Trophoblast cell (in vitro differentiated cells and primary cell): ENCODE measurements around the gene SPANXN3.

ENCODE experiments used
- DNase-seq, 2 donors: peaks; one replicate each; pipeline ENCODE4 v3.0.0-alpha.2; 2016
- H2AFZ ChIP-seq: 2 replicates; pipeline ENCODE4 v1.6.1; 2013; ENCODE audit warnings: low read length, moderate library complexity, mild to moderate bottlenecking; ENCODE audit not compliant: insufficient read depth, poor library complexity
- H2AK5ac ChIP-seq: 2 replicates; pipeline ENCODE4 v1.6.1; 2013; ENCODE audit warnings: mild to moderate bottlenecking, low read length
- H2BK120ac ChIP-seq: 2 replicates; pipeline ENCODE4 v1.6.1; 2013; ENCODE audit warnings: low read length, mild to moderate bottlenecking, moderate library complexity; ENCODE audit not compliant: insufficient read depth, poor library complexity
- H2BK12ac ChIP-seq: 2 replicates; pipeline ENCODE4 v1.6.1; 2013; ENCODE audit warnings: mild to moderate bottlenecking, low read length, moderate library complexity
- H2BK5ac ChIP-seq: 2 replicates; pipeline ENCODE4 v1.6.1; 2013; ENCODE audit warnings: low read length, low read depth, moderate library complexity, mild to moderate bottlenecking; ENCODE audit not compliant: poor library complexity
- H3K14ac ChIP-seq: 2 replicates; pipeline ENCODE4 v1.6.1; 2013; ENCODE audit warnings: mild to moderate bottlenecking, low read length
- H3K18ac ChIP-seq: 2 replicates; pipeline ENCODE4 v1.6.1; 2013; ENCODE audit warnings: mild to moderate bottlenecking, low read length
- H3K23ac ChIP-seq: 2 replicates; pipeline ENCODE4 v1.6.1; 2013; ENCODE audit warnings: low read length
- H3K27ac ChIP-seq: 2 replicates; pipeline ENCODE4 v1.5.1; 2013; ENCODE audit warnings: low read depth, mild to moderate bottlenecking, inconsistent platforms, low read length, moderate library complexity
- H3K27me3 ChIP-seq: 2 replicates; pipeline ENCODE4 v1.6.1; 2013; ENCODE audit warnings: inconsistent platforms, mild to moderate bottlenecking, low read length, moderate library complexity; ENCODE audit not compliant: insufficient read depth
- H3K36me3 ChIP-seq, 2 experiments: 1 replicate in 1 of 2; 2 replicates in 1 of 2; pipeline ENCODE4 v1.6.1; 2013; ENCODE audit warnings: low read length in 2 of 2, mild to moderate bottlenecking in 2 of 2, moderate library complexity in 1 of 2; ENCODE audit not compliant: insufficient read depth in 2 of 2, control insufficient read depth in 1 of 2
- H3K4ac ChIP-seq: 2 replicates; pipeline ENCODE4 v1.6.1; 2013; ENCODE audit warnings: low read depth, mild to moderate bottlenecking, low read length, moderate library complexity
- H3K4me1 ChIP-seq, 2 experiments: 1 replicate in 1 of 2; 2 replicates in 1 of 2; pipeline ENCODE4 v1.6.1; 2013; ENCODE audit warnings: low read length in 2 of 2, mild to moderate bottlenecking in 2 of 2, moderate library complexity in 1 of 2; ENCODE audit not compliant: insufficient read depth in 2 of 2, control insufficient read depth in 1 of 2
- H3K4me2 ChIP-seq: 2 replicates; pipeline ENCODE4 v1.6.1; 2013; ENCODE audit warnings: inconsistent platforms, mild to moderate bottlenecking, low read length, moderate library complexity
- H3K4me3 ChIP-seq: 2 replicates; pipeline ENCODE4 v1.5.1; 2013; ENCODE audit warnings: mild to moderate bottlenecking, low read depth, low read length, inconsistent platforms
- H3K79me1 ChIP-seq: one replicate; pipeline ENCODE4 v1.6.1; 2013; ENCODE audit warnings: low read length
- H3K79me2 ChIP-seq: 2 replicates; pipeline ENCODE4 v1.6.1; 2013; ENCODE audit warnings: low read length, mild to moderate bottlenecking; ENCODE audit not compliant: control insufficient read depth, insufficient read depth, poor library complexity
- H3K9ac ChIP-seq: 2 replicates; pipeline ENCODE4 v1.6.1; 2013; ENCODE audit warnings: mild to moderate bottlenecking, low read length
- H3K9me3 ChIP-seq: 2 replicates; pipeline ENCODE4 v1.6.1; 2013; ENCODE audit warnings: low read depth, mild to moderate bottlenecking, control low read depth, inconsistent platforms, low read length; ENCODE audit not compliant: insufficient read depth
- H4K12ac ChIP-seq: 2 replicates; pipeline ENCODE4 v1.6.1; 2013; ENCODE audit warnings: low read depth, mild to moderate bottlenecking, low read length, moderate library complexity
- H4K8ac ChIP-seq: 2 replicates; pipeline ENCODE4 v1.6.1; 2013; ENCODE audit warnings: low read depth, mild to moderate bottlenecking, low read length, moderate library complexity
- H4K91ac ChIP-seq: one replicate; pipeline ENCODE4 v1.6.1; 2013; ENCODE audit warnings: low read depth, mild to moderate bottlenecking, low read length, moderate library complexity
- WGBS: extraction: QIAGEN DNeasy Blood & Tissue Kit; methylation state at CpG from one replicate; pipeline ENCODE4 v1.1.7; 2013; ENCODE audit warnings: missing lambda C conversion rate; ENCODE audit not compliant: insufficient read length, insufficient coverage; ENCODE audit errors: extremely low coverage; 5-methylcytosine and 5-hydroxymethylcytosine counted together

Gene SPANXN3

GRCh38 chrX:143462696-143463095 lies 54.6 kb downstream of the SPANXN3 start:
- H3K14ac ChIP-seq = no peak overlapping the region
- no peak for DNase-seq
- no peak overlapping the region for H4K91ac ChIP-seq
- no peaks in the 10 kb centered on the region for H3K9me3 ChIP-seq
- no peak overlapping the region for H3K23ac ChIP-seq
- no peak overlapping the region for H4K12ac ChIP-seq
- no peak overlapping the region for H3K4ac ChIP-seq
- H2AFZ ChIP-seq = no peak overlapping the region
- H3K79me2 ChIP-seq = no peaks in the 10 kb centered on the region
- H3K36me3 ChIP-seq = no peaks in the 10 kb centered on the region
- no peak overlapping the region for H3K9ac ChIP-seq
- no peak overlapping the region for H2BK5ac ChIP-seq
- H4K8ac ChIP-seq = no peak overlapping the region
- H2BK12ac ChIP-seq = no peak overlapping the region
- H3K27me3 ChIP-seq = no peaks in the 10 kb centered on the region
- WGBS = no CpG with 5 or more reads among the region's 10 CpGs
- no peak overlapping the region for H3K4me3 ChIP-seq
- no peak overlapping the region for H2AK5ac ChIP-seq
- H3K18ac ChIP-seq = no peak overlapping the region
- H3K4me1 ChIP-seq = no peaks in the 10 kb centered on the region
- H3K4me2 ChIP-seq = no peak overlapping the region
- H3K27ac ChIP-seq = no peak overlapping the region
- no peak overlapping the region for H2BK120ac ChIP-seq
- H3K79me1 ChIP-seq = no peaks in the 10 kb centered on the region

- no peak overlapping the region for H3K27ac ChIP-seq
- no peak overlapping the region for H3K4me3 ChIP-seq
- no peak overlapping the region for H3K4ac ChIP-seq
- H2AK5ac ChIP-seq = no peak overlapping the region
- H3K79me2 ChIP-seq = no peaks in the 10 kb centered on the region
- H3K14ac ChIP-seq = no peak overlapping the region
- H3K4me1 ChIP-seq = no peaks in the 10 kb centered on the region
- no peak overlapping the region for H3K9ac ChIP-seq
- H3K79me1 ChIP-seq = no peaks in the 10 kb centered on the region
- no peaks in the 10 kb centered on the region for H3K36me3 ChIP-seq
- H3K9me3 ChIP-seq = no peaks in the 10 kb centered on the region
- H2AFZ ChIP-seq = no peak overlapping the region
- H3K4me2 ChIP-seq = no peak overlapping the region
- no peak overlapping the region for H4K12ac ChIP-seq
- no peak overlapping the region for H3K23ac ChIP-seq
- no peak overlapping the region for H2BK12ac ChIP-seq
- no peak for DNase-seq
- H3K27me3 ChIP-seq = no peaks in the 10 kb centered on the region
- WGBS = no CpG with 5 or more reads among the region's 3 CpGs
- no peak overlapping the region for H2BK120ac ChIP-seq
- no peak overlapping the region for H3K18ac ChIP-seq
- no peak overlapping the region for H2BK5ac ChIP-seq
- H4K91ac ChIP-seq = no peak overlapping the region
- no peak overlapping the region for H4K8ac ChIP-seq
Measured at GRCh38 chrX:143461606-143462005, 55.7 kb downstream of the SPANXN3 start.
